PC-3 (cell line): ENCODE measurements around the gene PPIH. TPM values are rescaled to one million over a fixed set of nuclear protein-coding genes. Genes with fewer than 3 reads are reported as not detected.

Source experiments
- ATAC-seq: fragments of 200-7000 bp; cut with Tn5 transposase; 2 replicates; pipeline ENCODE4 v1.9.1; 2020; ENCODE audit warnings: mild to moderate bottlenecking, moderate library complexity
- BruUV-seq: library from RNA; stranded (reverse); fragments of 400-500 nt; replicated peaks from 2 replicates; lab custom pipeline; 2021; lab: Mats Ljungman, UMichigan
- CTCF ChIA-PET: fragments of 300-600 bp; sonication (Branson Sonifier 250); formaldehyde crosslinking; loops from one replicate; lab custom pipeline; 2022; ENCODE audit warnings: antibody characterized with exemption; lab: Charles Lee
- POLR2A ChIA-PET: fragments of 300-600 bp; sonication (Branson Sonifier 250); formaldehyde crosslinking; loops from one replicate; lab custom pipeline; 2022; ENCODE audit warnings: antibody characterized with exemption; ENCODE audit not compliant: unreplicated experiment; lab: Charles Lee
- DNase-seq: peaks from one replicate; pipeline ENCODE4 v3.0.0-alpha.2; 2015
- H2AFZ ChIP-seq: fragments of 300-600 bp; sonication (generic); 2 replicates; pipeline ENCODE4 v1.6.0; 2016; ENCODE audit warnings: antibody characterized with exemption, low read length
- H3F3A ChIP-seq: fragments of 300-600 bp; sonication (generic); one replicate; pipeline ENCODE4 v1.6.0; 2017; ENCODE audit warnings: antibody characterized with exemption, low read length, control low read depth, mild to moderate bottlenecking; ENCODE audit not compliant: unreplicated experiment
- H3K27ac ChIP-seq: fragments of 300-600 bp; sonication (generic); 2 replicates; pipeline ENCODE4 v1.5.1; 2016; ENCODE audit warnings: mild to moderate bottlenecking, low read length
- H3K27me3 ChIP-seq: fragments of 300-600 bp; sonication (generic); 2 replicates; pipeline ENCODE4 v1.6.1; 2016; ENCODE audit warnings: low read length, mixed read lengths
- H3K36me3 ChIP-seq: fragments of 300-600 bp; sonication (generic); 2 replicates; pipeline ENCODE4 v1.6.1; 2016; ENCODE audit warnings: low read depth, mixed run types, low read length, mixed read lengths
- H3K4me1 ChIP-seq: fragments of 300-600 bp; sonication (generic); 2 replicates; pipeline ENCODE4 v1.5.1; 2016; ENCODE audit warnings: low read length; ENCODE audit not compliant: insufficient read depth
- H3K4me2 ChIP-seq: fragments of 300-600 bp; sonication (generic); 2 replicates; pipeline ENCODE4 v1.6.0; 2016; ENCODE audit warnings: low read length
- H3K4me3 ChIP-seq: fragments of 300-600 bp; sonication (generic); 2 replicates; pipeline ENCODE4 v1.5.1; 2016; ENCODE audit warnings: mild to moderate bottlenecking, low read length, mixed read lengths
- H3K79me2 ChIP-seq: fragments of 300-600 bp; sonication (generic); 2 replicates; pipeline ENCODE4 v1.6.1; 2017; ENCODE audit warnings: low read length, mixed read lengths
- H3K9ac ChIP-seq: fragments of 300-600 bp; sonication (generic); 2 replicates; pipeline ENCODE4 v1.6.0; 2016; ENCODE audit warnings: mild to moderate bottlenecking, low read length
- H3K9me2 ChIP-seq: fragments of 300-600 bp; sonication (generic); replicated peaks from 2 replicates; pipeline ENCODE4 v1.6.1; 2016; ENCODE audit warnings: mixed run types, low read length, mixed read lengths
- H3K9me3 ChIP-seq: fragments of 300-600 bp; sonication (generic); 2 replicates; pipeline ENCODE4 v1.6.1; 2016; ENCODE audit warnings: low read length, mixed read lengths
- H4K20me1 ChIP-seq: fragments of 300-600 bp; sonication (generic); 2 replicates; pipeline ENCODE4 v1.6.1; 2016; ENCODE audit warnings: low read length, mixed read lengths
- CTCF ChIP-seq: fragments of 300-600 bp; sonication (generic); conservative IDR thresholded peaks from 2 replicates; pipeline ENCODE4 v1.5.1; 2017; ENCODE audit warnings: antibody characterized with exemption, low read depth, mild to moderate bottlenecking, low read length
- EZH2 ChIP-seq: fragments of 300-600 bp; sonication (generic); IDR thresholded peaks from one replicate; pipeline ENCODE4 v1.6.1; 2017; ENCODE audit warnings: antibody characterized with exemption, mild to moderate bottlenecking, low read length; ENCODE audit not compliant: unreplicated experiment
- EZH2phosphoT487 ChIP-seq: fragments of 300-600 bp; sonication (generic); IDR thresholded peaks from 2 replicates; pipeline ENCODE4 v1.6.1; 2018; ENCODE audit warnings: mild to moderate bottlenecking, antibody characterized with exemption, low read length, borderline replicate concordance
- intact Hi-C: fragments of 100-400 bp; cut with micrococcal nuclease; formaldehyde crosslinking; loops from 2 replicates; pipeline ENCODE4 v1.9.0; 2023
- total RNA-seq: library from RNA; depleted of rRNA; stranded (reverse); fragments of >200 nt; gene quantifications from 2 replicates; pipeline ENCODE4 v1.2.3, GENCODE V29; 2014

The PPIH gene
- total RNA-seq, 1 experiment from 2014 or later: 103 TPM

DNA sequence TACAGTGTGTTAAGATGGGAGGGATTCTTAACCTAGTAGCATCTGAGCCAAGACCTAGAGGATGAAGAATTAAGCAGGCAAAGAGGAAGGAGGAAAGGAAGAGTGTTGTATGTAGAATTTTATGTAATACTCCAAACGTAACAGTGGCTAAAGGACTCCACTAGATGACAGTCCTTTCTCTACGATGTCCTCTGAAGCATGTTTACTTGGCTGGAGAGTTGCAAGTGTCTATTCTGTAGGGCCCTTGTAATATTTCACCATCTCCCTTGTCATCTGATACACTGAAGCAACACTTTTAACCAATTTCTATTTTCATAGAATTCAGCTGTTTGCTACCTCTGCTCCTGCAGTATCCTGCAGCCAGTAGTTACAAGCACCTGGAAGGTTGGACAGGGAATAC is 21.8 kb downstream of the PPIH start:
- Histone ChIP-seq H2AFZ (no peak overlapping the region), H3F3A (no peaks in the 10 kb centered on the region), H3K27ac (no peak overlapping the region), H3K9me2 (no peaks in the 10 kb centered on the region), H3K9me3 (no peaks in the 10 kb centered on the region), H3K79me2 (peaks cover 45% of the 10 kb centered on the region), H3K36me3 (peaks cover 25% of the 10 kb centered on the region), H3K4me2 (peak overlapping the region; percentile 88), H3K4me1 (peaks cover 19% of the 10 kb centered on the region), H3K9ac (no peak overlapping the region), H3K27me3 (no peaks in the 10 kb centered on the region), H4K20me1 (peaks cover 19% of the 10 kb centered on the region), H3K4me3 (peak overlapping the region; percentile 79; the same call in 1 of the 2 replicates)
- no peak for TF ChIP-seq EZH2
- TF ChIP-seq CTCF: no peak
- no peak for TF ChIP-seq EZH2phosphoT487
- POLR2A ChIA-PET: no interaction called here
- intact Hi-C loops: loop anchor here (5.0 kb wide), 1 partner anchor 338 kb away; no protein-coding TSS in a partner anchor
- DNase-seq (no peak), ATAC-seq (no peak)
- CTCF ChIA-PET: no interaction called here
- BruUV-seq: no TSS peak

DNA sequence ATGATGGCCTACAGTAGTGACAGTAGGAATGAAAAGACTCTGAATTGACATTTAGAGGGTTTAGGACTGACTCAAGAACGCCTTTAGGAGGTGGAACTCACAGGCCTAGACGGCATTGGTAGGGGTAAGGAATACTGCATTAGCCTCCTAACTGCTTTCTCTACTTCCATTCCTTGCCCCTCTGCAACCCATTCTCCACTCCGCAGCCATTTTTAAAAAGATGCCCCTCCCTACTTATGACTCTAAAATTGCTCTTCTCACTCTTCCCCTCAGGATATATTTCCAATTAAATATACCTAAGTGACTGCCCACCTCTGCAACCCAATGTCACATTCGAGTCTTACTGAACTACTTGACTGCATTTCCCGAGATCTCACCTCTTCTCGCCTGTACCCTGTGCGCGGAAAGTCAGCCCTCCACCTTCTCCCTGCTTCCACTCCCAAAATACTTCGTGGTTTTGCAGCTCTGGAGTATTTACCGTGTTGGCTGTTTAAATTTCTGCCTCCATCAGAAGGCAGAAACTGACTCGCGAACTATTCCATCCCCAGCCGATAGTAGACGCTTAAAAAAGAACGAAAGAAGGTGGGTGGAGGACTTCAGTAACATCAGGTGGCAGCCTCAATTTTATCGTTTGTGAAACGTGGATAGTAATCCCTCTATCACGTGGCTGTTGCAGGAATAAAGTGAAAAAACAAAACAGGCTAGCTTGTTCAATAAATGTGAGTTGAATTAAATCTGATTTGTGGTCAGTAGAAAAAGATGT is 22.9 kb downstream of the PPIH start:
- H3K79me2 ChIP-seq: peaks cover 56% of the 10 kb centered on the region
- no peaks in the 10 kb centered on the region for H3F3A ChIP-seq
- H3K9me3 ChIP-seq: no peaks in the 10 kb centered on the region
- BruUV-seq: TSS peak; percentile 94
- DNase-seq (peak; percentile 29), ATAC-seq (peak; percentile 2; the same call in 1 of the 2 replicates)
- TF ChIP-seq EZH2 (no peak), EZH2phosphoT487 (no peak), CTCF (no peak)
- peaks cover 29% of the 10 kb centered on the region for H4K20me1 ChIP-seq
- peak overlapping the region; percentile 96 for H3K9ac ChIP-seq
- H3K4me1 ChIP-seq: peaks cover 29% of the 10 kb centered on the region
- intact Hi-C loops: loop anchor here (5.0 kb wide), 1 partner anchor 339 kb away; no protein-coding TSS in a partner anchor
- no peaks in the 10 kb centered on the region for H3K9me2 ChIP-seq
- peak overlapping the region; percentile 88 for H3K4me2 ChIP-seq
- H3K27me3 ChIP-seq: no peaks in the 10 kb centered on the region
- peak overlapping the region; percentile 68 for H3K27ac ChIP-seq
- CTCF ChIA-PET: interaction anchor here (0.6 kb wide), 1 partner anchor 496 kb away, joined by 6 read pairs; no protein-coding TSS in a partner anchor
- peaks cover 26% of the 10 kb centered on the region for H3K36me3 ChIP-seq
- peak overlapping the region; percentile 79 for H3K4me3 ChIP-seq
- POLR2A ChIA-PET: interaction anchor here (0.6 kb wide), 1 partner anchor 297 kb away, joined by 4 read pairs; no protein-coding TSS in a partner anchor
- H2AFZ ChIP-seq: peak overlapping the region; percentile 68
